ENCODE results near the gene SH3RF3.
A peak's percentile ranks its signal among the peaks of the same experiment; 100 is the strongest.

SH3RF3 gene

GRCh38 chr2:109510136-109511028, 381.4 kb downstream of the SH3RF3 start:
- peak; percentile 84 for DNase-seq (ENCODE audit: low read depth)
- TF ChIP-seq CTCF (IDR thresholded peaks at IDR 0.05; ENCODE audit: low read depth, low read length) (peak; percentile 99), MYC (IDR thresholded peaks at IDR 0.05; ENCODE audit: low read depth, low read length) (peak; percentile 16; the same call in 1 of the 2 replicates), POLR2A (IDR thresholded peaks at IDR 0.05; ENCODE audit: extremely low read depth, insufficient read length) (no peak), MAX (IDR thresholded peaks at IDR 0.05; ENCODE audit: low read depth, low read length) (no peak)
- no peak overlapping the region for H3K4me3 ChIP-seq (ENCODE audit: low read depth, low read length)

GRCh38 chr2:109511168-109511567, 382.2 kb downstream of the SH3RF3 start:
- TF ChIP-seq MAX (IDR thresholded peaks at IDR 0.05; ENCODE audit: low read depth, low read length) = no peak
- DNase-seq (ENCODE audit: low read depth) = no peak
- H3K4me3 ChIP-seq (ENCODE audit: low read depth, low read length) = no peak overlapping the region

GRCh38 chr2:109512076-109512475, 383.1 kb downstream of the SH3RF3 start:
- H3K4me3 ChIP-seq (ENCODE audit: low read depth, low read length) = no peak overlapping the region
- TF ChIP-seq MAX (IDR thresholded peaks at IDR 0.05; ENCODE audit: low read depth, low read length) = no peak
- TF ChIP-seq POLR2A (IDR thresholded peaks at IDR 0.05; ENCODE audit: extremely low read depth, insufficient read length) = no peak
- no peak for TF ChIP-seq MYC (IDR thresholded peaks at IDR 0.05; ENCODE audit: low read depth, low read length)
- no peak for TF ChIP-seq CTCF (IDR thresholded peaks at IDR 0.05; ENCODE audit: low read depth, low read length)
- no peak for DNase-seq (ENCODE audit: low read depth)

- TF ChIP-seq POLR2A (IDR thresholded peaks at IDR 0.05; ENCODE audit: extremely low read depth, insufficient read length) (no peak), MAX (IDR thresholded peaks at IDR 0.05; ENCODE audit: low read depth, low read length) (no peak), CTCF (IDR thresholded peaks at IDR 0.05; ENCODE audit: low read depth, low read length) (no peak), MYC (IDR thresholded peaks at IDR 0.05; ENCODE audit: low read depth, low read length) (no peak)
- no peak overlapping the region for H3K4me3 ChIP-seq (ENCODE audit: low read depth, low read length)
- DNase-seq (ENCODE audit: low read depth) = no peak
Measured at GRCh38 chr2:109513230-109513629, 384.2 kb downstream of the SH3RF3 start.

- no peak for TF ChIP-seq MYC (IDR thresholded peaks at IDR 0.05; ENCODE audit: low read depth, low read length)
- no peak for TF ChIP-seq POLR2A (IDR thresholded peaks at IDR 0.05; ENCODE audit: extremely low read depth, insufficient read length)
- no peak for TF ChIP-seq MAX (IDR thresholded peaks at IDR 0.05; ENCODE audit: low read depth, low read length)
- TF ChIP-seq CTCF (IDR thresholded peaks at IDR 0.05; ENCODE audit: low read depth, low read length) = no peak
- no peak for DNase-seq (ENCODE audit: low read depth)
- no peak overlapping the region for H3K4me3 ChIP-seq (ENCODE audit: low read depth, low read length)
Measured at GRCh38 chr2:109513749-109514588, 385.0 kb downstream of the SH3RF3 start.

GRCh38 chr2:109514857-109515256, 385.9 kb downstream of the SH3RF3 start:
- TF ChIP-seq MAX (IDR thresholded peaks at IDR 0.05; ENCODE audit: low read depth, low read length) = no peak
- TF ChIP-seq CTCF (IDR thresholded peaks at IDR 0.05; ENCODE audit: low read depth, low read length) = no peak
- TF ChIP-seq POLR2A (IDR thresholded peaks at IDR 0.05; ENCODE audit: extremely low read depth, insufficient read length) = no peak
- no peak for TF ChIP-seq MYC (IDR thresholded peaks at IDR 0.05; ENCODE audit: low read depth, low read length)
- H3K4me3 ChIP-seq (ENCODE audit: low read depth, low read length) = no peak overlapping the region
- no peak for DNase-seq (ENCODE audit: low read depth)

Data from NB4 (cell line).